GM21723 (cell line): Measurements from ENCODE around the gene KBTBD6.
"Not testable (repeated sequence)": the region's sequence is repeated elsewhere in the genome, so short reads cannot be mapped to it uniquely, and the experiment has no call there.

Experiments
- ATAC-seq: cut with Tn5 transposase; IDR thresholded peaks from one replicate; pipeline ENCODE4 v1.9.1; 2021; ENCODE audit warnings: mild to moderate bottlenecking, moderate library complexity; ENCODE audit not compliant: unreplicated experiment

Gene KBTBD6, protein sequence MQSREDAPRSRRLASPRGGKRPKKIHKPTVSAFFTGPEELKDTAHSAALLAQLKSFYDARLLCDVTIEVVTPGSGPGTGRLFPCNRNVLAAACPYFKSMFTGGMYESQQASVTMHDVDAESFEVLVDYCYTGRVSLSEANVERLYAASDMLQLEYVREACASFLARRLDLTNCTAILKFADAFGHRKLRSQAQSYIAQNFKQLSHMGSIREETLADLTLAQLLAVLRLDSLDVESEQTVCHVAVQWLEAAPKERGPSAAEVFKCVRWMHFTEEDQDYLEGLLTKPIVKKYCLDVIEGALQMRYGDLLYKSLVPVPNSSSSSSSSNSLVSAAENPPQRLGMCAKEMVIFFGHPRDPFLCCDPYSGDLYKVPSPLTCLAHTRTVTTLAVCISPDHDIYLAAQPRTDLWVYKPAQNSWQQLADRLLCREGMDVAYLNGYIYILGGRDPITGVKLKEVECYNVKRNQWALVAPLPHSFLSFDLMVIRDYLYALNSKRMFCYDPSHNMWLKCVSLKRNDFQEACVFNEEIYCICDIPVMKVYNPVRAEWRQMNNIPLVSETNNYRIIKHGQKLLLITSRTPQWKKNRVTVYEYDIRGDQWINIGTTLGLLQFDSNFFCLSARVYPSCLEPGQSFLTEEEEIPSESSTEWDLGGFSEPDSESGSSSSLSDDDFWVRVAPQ

DNA sequence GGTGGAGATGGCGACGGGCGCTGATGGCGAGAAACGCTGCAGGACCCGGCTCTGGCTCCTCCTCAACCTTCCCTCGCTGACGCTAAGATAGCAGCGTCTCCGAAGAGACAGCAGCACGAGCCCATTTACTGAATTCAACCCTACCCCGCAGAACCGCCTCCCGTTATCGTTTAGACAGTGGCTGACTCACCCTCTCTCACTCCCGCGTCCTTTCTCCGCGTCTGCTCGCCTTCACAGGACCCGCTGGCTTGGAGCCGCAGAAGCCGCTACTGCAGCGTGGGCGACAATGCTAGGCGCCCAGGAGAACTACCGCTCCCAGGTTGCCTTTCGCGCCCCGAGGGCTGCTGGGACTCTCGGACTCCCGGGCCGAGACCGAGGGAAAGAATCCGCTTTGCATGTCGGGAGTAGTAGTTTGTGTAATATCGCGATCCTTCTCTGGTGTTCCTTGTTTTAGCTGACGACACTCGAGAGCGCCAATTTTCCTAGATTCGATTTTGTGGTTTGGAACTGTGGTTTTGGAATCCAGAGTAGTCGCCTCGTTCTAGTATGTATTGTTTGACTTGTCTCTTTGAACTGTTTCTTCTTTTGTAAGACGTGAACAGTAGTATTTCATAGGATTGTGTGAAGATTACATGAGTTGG is at the start of gene KBTBD6:
Gene KBTBD6, minus strand, starts transcription at position 291 of the 641 bp plus-strand sequence. CDS start 291 bp downstream, outside the sequence.
- ATAC-seq: peak; percentile 97

DNA sequence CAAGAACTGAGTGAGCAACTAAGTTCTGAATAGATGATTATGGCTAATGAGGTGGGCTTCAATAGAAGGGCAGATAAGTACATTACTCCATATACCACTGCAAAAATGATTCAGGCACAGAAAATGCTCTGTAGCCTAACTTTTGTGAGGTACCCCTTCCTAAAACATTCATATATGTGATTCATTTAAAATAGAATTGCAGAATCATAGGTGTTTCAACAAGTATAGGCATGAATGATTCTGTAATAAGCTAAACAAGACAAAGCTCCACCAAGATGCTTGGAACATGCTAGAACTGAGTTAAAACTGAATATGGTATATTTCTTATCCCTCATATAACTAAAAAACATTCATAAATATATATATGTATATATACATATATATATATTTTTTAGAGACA is 49.6 kb upstream of the KBTBD6 start:
- no peak for ATAC-seq

DNA sequence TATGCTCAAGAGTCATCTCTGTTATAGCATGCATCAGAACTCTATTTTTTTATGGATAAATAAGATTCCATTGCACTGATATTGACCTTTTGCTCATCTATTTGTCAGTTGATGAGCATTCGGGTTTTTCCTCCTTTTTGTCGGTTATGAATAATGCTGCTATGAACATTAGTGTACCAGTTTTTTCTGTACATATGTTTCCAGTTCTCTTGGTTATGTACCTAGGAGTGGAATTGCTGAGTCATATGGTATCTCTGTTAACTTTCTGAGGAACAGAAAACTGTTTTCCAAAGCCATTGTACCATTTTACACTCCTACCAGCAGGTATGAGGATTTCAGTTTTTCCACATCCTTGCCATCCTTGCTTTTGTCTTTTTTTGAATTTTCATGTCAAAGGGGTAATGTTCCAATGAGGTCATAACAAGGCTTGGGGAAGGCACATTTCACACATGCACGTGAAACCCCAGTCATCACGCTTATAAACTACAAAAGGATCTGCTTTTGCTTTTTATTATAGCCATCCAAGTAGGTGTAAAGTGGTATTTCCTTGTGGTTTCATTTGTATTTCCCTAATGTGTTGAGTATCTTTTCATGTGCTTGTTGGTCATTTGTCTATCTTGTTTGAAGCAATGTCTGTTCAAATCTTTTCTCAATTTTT is 47.1 kb upstream of the KBTBD6 start:
- no peak for ATAC-seq

DNA sequence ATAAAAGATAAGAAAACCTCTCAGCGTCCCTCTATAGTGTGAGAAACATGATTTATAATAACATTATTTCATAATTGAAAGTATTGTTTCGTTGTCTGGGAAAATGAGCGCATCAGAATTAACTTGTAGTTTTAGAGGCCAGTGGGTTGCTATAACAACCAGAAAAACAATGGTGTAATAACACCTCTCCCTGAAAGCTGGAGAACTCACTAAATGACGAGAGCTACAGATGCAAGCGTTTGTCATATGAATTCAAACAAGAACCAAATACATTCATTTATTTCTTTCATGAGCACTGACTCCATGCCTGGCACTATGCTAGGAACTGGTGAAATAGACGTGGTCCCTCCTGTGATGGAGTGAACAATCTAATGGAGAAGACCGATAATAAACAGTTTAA is 45.4 kb upstream of the KBTBD6 start:
- no peak for ATAC-seq

DNA sequence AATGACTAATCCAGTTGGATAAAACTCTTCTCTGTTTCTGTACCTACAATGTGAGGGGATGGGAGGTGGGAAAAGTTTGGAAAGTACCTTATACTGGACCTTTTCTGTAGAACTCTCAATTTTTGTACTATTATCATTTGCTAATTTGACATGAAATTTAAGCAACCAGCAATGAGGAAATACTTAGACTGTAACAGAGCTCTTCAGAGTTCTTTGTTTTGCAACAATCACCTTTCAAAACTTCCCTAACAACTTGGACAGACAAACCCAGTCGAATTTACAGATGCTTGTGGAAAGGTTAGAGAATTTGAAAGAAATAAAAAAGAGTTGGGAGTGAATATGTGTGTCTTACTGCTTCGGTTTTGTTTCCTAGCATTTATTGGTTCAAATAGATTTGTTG is 45.0 kb upstream of the KBTBD6 start:
- no peak for ATAC-seq

DNA sequence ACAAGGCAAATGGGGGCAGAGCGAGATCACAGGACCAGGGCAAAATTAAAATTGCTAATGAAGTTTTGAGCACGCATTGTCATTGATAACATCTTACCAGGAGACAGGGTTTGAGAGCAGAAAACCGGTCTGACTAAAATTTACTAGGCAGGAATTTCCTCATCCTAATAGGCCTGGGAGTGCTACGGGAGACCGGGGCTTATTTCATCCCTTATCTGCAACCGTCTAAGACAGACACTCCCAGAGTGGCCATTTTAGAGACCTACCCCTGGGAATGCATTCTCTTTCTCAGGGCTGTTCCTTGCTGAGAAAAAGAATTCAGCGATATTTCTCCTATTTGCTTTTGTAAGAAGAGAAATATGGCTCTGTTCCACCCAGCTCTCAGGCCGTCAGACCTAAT is 43.0 kb upstream of the KBTBD6 start:
- not testable (repeated sequence) for ATAC-seq

DNA sequence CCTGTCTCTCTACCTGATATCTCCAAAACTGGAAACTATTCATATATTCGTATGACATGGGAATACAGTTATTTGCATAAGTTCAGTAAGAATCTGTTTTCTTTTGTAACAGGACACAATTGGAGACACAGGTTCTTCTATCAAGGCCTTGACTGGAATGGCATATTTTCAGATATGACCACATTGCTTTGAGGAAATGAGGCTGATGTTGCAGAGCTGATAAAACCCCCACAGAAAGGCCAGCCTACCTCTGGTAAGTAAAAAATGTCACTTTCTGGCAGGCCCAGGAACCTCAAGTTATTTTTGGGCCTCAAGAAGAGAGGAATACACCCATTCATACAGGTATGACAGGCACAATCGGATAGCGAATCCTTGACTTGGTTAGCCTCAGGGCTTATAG is 29.5 kb upstream of the KBTBD6 start:
- ATAC-seq: no peak

DNA sequence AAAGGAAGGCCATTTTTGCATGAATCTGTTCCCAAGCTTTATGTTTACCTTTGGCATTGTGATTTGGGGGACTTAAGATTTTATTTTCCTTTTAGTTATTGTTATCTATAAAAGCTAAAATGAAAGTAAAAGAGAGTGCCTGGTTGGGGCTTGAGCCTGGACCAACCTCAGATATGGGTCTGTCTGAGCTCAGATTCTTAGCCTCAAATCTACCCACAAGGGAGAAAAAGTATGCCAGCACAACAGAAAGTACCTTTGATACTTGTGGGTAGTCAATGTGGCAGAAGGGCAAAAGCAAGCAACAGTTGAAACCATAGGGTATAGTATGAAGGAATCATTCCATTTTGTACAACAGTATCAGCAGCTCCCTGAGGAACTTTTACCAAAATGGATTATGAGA is 26.6 kb upstream of the KBTBD6 start:
- ATAC-seq: no peak

DNA sequence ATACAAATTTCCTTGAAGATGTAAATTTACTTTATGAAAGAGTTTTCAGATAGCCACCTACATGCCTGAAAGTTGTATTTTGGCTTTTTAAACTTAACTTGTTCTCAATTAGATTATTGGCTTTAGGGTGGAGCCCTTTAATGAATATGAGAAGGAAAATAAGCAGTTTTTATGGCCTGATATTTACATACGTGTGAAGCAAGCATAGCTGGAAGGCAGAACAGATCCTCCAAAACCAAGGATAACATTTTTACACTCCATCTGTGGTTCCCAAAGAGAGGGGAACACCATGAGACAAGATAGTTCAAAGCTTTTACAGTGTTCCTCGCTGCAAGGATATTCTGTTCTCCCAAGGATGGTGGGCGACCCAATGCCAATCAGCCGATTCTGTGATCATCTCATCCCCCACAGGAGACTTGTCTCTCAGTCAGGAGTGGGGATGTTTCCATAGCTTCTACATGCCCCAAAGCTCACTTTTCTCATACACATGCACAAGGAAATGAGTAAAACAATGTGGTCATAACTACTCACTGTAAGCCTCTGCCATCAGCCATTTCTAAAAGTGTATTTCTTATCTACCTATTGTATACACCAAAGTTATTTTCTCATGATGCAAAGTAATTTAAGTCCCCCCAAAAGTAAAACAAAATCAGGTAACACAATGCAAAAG is 24.6 kb upstream of the KBTBD6 start:
- no peak for ATAC-seq

DNA sequence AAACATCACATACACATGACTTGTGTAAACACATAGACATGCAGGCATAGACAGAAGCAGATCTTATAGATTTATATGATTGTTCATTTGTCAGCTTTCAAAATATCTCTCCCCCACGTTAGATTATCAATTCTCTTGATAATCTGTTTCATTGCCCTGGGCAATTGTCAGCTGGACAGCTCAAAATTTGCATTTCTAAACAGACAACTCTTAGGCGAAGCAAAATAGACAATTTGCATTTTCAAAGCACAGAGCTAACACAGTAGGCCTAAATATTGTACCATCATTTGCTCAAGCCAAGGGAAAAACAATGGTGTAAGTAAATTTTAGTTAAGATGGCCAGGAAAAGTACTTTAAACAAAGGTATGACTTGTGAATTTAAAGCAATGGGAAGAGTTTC is 24.0 kb upstream of the KBTBD6 start:
- no peak for ATAC-seq

DNA sequence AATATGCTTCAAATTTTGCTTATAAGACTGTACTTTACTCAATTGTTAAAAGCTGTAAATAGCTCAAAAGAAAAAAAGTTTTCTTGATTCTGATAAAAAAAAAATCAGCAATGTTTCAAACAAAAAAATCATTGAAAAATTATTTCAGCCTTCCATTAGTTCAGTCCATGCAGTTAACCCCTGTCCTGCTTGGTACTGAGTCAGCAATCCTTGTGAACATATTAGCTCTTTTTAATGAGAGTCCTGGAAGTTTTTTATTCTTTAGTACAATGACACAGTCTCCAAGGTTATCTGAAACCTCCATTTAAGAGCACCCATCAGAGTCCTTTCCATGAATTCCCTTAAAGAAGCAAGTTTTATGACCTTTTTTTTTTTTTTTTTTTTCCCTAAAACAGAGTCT is 21.4 kb upstream of the KBTBD6 start:
- ATAC-seq: no peak

DNA sequence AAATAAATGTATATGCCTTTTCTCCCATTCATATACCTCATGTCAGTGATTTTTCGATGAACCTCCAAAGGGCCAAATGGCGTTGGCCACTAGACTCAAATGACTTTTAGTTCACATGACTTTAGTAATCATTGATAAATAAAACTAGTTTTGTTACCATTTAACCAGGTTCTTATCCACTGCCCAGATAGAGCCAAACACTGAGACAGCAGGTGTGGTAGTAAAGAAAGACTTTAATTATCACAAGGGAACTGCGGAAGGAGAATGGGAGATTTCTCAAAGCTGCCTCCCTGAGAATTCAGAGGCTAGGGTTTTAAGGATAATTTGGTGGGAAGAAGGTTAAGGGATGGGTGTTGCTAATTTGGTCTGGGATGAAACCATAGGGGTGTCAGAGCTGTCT is 19.4 kb upstream of the KBTBD6 start:
- no peak for ATAC-seq

DNA sequence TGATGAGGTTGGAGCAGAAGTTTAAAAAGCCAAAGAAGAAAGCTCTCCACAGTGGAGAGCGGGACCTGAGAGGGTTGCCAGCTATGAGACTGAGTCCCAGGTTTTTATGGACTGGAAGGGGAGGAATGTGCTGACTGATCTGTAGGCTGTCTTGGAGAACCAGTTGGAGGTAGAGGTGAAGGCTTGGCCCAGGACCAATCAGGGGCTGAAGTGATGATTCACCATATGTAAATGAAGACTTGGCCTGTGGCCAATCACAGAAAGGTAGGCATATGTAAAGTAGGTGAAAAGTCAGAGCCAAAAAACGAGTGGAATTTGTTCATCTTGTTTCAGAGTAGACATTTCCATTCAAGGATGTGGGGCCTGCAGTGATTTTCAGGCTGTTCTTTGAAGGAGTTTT is 17.5 kb upstream of the KBTBD6 start:
- ATAC-seq: no peak

DNA sequence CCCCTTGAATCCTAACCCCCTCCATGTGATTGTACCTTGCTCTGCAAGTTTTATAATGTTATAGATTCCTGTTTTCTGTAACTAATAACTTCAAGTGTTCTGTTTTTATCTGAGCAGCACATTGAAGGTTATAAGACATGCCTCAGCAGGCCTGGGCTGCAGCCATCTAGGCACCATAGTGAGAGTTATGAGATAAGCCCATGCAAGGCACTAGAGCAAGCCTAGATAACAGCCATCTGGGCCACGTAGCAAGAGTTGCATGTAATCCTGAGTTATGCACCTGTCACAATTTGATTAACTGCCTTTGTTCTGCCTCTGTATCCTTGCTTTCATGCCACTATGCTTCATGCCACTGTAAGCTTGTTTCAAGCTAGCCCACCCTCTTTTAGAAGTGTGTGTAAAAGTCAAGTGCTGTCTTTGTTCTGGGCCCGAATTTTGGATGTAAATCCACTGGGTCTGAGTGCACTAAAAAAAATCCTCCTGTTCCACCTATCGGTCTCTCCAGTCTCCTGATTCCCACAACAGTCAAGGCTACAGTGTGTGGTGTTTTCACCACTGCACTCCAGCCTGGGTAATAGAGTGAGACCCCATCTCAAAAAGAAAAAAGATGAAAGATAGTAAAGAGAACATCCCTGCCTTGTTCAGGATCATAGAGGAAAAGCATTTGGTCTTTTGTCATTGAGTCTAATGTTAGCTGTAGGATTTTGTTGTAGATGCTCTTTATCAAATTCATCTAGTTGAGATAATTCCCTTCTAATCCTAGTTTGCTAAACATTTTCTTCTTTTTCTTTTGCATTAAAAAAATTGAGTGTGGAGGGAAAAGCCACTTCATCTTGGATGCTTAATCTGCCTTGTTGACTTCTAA is 16.0 kb upstream of the KBTBD6 start:
- no peak for ATAC-seq

DNA sequence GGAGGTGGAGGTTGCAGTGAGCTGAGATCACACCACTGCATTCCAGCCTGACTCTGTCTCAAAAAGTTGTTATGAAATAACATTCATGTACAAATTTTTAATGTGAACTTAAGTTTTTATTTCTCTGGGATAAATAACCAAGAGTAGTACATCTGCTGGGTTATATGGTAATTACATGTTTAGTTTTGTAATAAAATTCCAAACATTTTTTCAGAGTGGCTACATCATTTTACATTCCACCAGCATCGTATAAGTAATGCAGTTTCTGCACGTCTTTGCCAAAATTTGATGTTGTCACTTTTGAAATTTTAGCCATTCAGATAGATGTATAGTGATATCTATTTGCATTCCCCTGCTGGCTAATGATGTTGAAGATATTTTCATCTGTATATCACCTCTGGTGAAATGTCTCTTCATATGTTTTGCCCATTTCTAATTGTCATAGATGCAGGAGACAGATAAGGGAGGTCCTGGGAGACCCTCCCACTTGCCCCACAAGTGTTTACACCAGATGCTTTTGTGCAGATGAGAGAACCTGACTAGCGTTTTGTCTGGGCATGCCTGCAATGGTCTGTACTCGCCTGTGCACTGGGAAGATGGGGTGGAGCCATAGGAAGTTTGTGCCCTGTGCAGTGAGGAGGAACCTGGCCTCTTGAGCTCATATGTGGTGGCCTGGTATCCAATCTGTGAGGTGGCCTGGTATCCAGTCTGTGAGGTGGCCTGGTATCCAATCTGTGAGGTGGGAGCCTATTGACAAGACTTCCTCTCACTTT is 12.7 kb upstream of the KBTBD6 start:
- no peak for ATAC-seq

DNA sequence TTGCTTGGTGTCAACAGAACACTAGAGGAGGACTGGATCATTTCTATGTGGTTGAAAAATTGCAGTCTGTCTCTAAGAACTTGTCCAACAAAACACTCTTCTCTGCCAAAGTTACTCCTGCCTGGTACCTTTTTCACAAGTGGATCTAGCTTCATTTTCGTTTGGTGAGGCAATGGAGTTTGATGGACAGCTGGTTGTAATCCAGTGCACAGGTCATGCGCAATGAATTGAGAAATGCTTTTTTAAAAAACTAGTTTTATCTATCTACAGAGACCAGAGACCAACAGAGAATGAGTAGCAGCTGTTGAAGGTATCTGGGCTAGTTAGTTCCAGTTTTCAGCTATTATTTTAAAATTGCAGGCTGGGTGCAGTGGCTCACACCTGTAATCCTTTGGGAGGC is 12.0 kb upstream of the KBTBD6 start:
- ATAC-seq: no peak

DNA sequence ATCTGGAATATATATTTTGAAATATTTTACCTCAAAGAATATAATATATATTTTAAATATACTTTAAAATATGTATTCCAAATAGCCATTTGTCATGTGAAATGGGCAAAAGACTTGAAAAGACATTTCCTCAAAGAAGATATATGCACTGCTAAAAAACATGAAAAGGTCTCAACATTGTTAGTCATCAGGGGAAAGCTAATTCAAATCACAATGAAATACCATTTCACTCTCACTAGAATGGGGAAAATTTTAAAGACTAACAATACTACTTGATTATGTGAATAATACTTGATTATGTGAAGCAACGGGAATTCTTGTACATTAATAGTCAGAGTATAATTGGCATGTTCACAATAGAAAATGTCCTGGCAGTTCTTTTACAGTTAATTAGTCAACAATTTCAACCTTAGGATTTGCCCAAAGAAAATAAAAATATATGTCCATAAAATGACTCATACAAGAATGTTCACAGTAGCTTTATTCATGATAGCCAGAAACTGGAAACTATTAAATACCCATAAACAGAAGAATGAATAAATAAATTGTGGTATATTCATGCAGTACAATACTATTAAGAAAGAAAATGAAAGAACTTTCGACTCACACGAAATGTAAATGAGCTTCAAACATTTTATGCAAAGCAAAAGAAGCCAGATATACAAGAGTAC is 6.8 kb upstream of the KBTBD6 start:
- no peak for ATAC-seq

DNA sequence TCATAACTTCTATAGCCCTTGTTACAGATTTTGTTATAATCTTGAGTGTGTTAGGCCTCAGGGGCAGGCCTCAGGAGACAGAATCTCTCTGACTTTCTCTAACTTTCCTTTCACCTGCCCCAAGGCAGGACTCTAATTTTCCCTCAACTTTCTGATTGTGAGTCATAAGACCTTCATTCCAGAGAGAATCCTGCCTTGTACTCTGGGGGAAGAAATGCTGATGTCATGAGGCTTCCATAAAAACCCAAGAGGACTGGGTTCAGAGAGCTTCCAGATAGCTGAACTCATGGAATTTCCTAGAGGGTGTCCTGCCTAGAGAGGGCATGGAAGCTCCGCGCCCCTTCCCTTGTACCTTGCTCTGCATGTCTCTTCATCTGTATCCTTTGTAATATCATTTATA is 5.3 kb upstream of the KBTBD6 start:
- ATAC-seq: no peak

DNA sequence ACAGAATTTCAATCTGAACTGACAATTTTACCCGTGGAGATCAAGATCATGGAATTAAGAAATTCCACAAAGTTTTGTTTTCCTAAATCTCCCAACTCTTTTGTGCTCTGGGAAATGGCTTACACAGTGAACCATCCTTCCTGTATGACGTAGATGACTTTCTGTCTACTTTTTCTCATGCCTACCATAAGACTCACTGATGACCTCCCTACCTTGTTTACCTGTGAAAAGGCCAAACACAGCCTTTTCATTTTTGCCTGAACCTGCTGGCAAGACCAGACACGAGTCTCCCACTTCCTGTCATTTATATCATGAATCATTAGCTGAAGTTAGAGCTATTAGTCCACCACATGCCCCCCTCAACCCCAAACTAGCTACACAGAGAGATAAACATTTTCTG is 4.6 kb upstream of the KBTBD6 start:
- ATAC-seq: no peak
